MM.1S (cell line): ENCODE measurements around the gene OTULIN.

Experiments used
- DNase-seq: peaks from one replicate; pipeline ENCODE4 v3.0.0-alpha.2; 2015
- H2AFZ ChIP-seq: fragments of 300-600 bp; sonication (generic); 2 replicates; pipeline ENCODE4 v1.6.0; 2016; ENCODE audit warnings: antibody characterized with exemption, low read length
- H3F3A ChIP-seq: fragments of 300-600 bp; sonication (generic); 2 replicates; pipeline ENCODE4 v1.6.1; 2016; ENCODE audit warnings: mild to moderate bottlenecking, antibody characterized with exemption, low read length, moderate library complexity, mixed read lengths; ENCODE audit not compliant: insufficient read depth
- H3K27ac ChIP-seq: fragments of 300-600 bp; sonication (generic); 2 replicates; pipeline ENCODE4 v1.5.1; 2016; ENCODE audit warnings: mild to moderate bottlenecking, low read length
- H3K27me3 ChIP-seq: fragments of 300-600 bp; sonication (generic); replicated peaks from 2 replicates; pipeline ENCODE4 v1.6.0; 2016; ENCODE audit warnings: low read length; ENCODE audit not compliant: insufficient read depth
- H3K36me3 ChIP-seq: fragments of 300-600 bp; sonication (generic); replicated peaks from 2 replicates; pipeline ENCODE4 v1.6.1; 2016; ENCODE audit warnings: mild to moderate bottlenecking, low read length, mixed read lengths; ENCODE audit not compliant: insufficient read depth
- H3K4me1 ChIP-seq: fragments of 300-600 bp; sonication (generic); 2 replicates; pipeline ENCODE4 v1.6.1; 2016; ENCODE audit warnings: low read length, mixed read lengths
- H3K4me2 ChIP-seq: fragments of 300-600 bp; sonication (generic); 2 replicates; pipeline ENCODE4 v1.6.0; 2016; ENCODE audit warnings: low read depth, low read length
- H3K4me3 ChIP-seq: fragments of 300-600 bp; sonication (generic); 2 replicates; pipeline ENCODE4 v1.5.1; 2016; ENCODE audit warnings: low read length, mixed read lengths
- H3K79me2 ChIP-seq: fragments of 300-600 bp; sonication (generic); 2 replicates; pipeline ENCODE4 v1.6.1; 2016; ENCODE audit warnings: mixed run types, low read length, mixed read lengths
- H3K9ac ChIP-seq: fragments of 300-600 bp; sonication (generic); 2 replicates; pipeline ENCODE4 v1.6.1; 2016; ENCODE audit warnings: low read length, mixed read lengths
- H3K9me2 ChIP-seq: fragments of 300-600 bp; sonication (generic); replicated peaks from 2 replicates; pipeline ENCODE4 v1.6.1; 2016; ENCODE audit warnings: mild to moderate bottlenecking, low read length, mixed read lengths; ENCODE audit not compliant: insufficient read depth
- H3K9me3 ChIP-seq: fragments of 300-600 bp; sonication (generic); replicated peaks from 2 replicates; pipeline ENCODE4 v1.6.1; 2016; ENCODE audit warnings: mild to moderate bottlenecking, low read length, mixed read lengths; ENCODE audit not compliant: insufficient read depth
- H4K20me1 ChIP-seq: fragments of 300-600 bp; sonication (generic); 2 replicates; pipeline ENCODE4 v1.6.1; 2016; ENCODE audit warnings: mild to moderate bottlenecking, low read length, moderate library complexity, mixed read lengths; ENCODE audit not compliant: insufficient read depth
- CTCF ChIP-seq: fragments of 300-600 bp; sonication (generic); IDR thresholded peaks from 2 replicates; pipeline ENCODE4 v1.5.1; 2016; ENCODE audit warnings: antibody characterized with exemption, low read length, mixed read lengths
- EZH2 ChIP-seq: fragments of 300-600 bp; sonication (generic); optimal IDR thresholded peaks from 2 replicates; pipeline ENCODE3; 2017; ENCODE audit warnings: low read depth, mild to moderate bottlenecking, antibody characterized with exemption, low read length, mixed read lengths
- EZH2phosphoT487 ChIP-seq: fragments of 300-600 bp; sonication (generic); IDR thresholded peaks from 2 replicates; pipeline ENCODE4 v1.6.1; 2018; ENCODE audit warnings: antibody characterized with exemption, low read length

OTULIN gene

GRCh38 chr5:14635656-14636055 is 28.9 kb upstream of the OTULIN start:
- Histone ChIP-seq H3K79me2 (no peaks in the 10 kb centered on the region), H3K4me2 (no peak overlapping the region), H3K4me1 (peaks cover 6% of the 10 kb centered on the region), H3K27me3 (no peaks in the 10 kb centered on the region), H3K4me3 (no peak overlapping the region), H3K27ac (no peak overlapping the region), H2AFZ (no peak overlapping the region), H3K9me2 (no peaks in the 10 kb centered on the region), H4K20me1 (no peaks in the 10 kb centered on the region), H3F3A (peaks cover 6% of the 10 kb centered on the region), H3K9me3 (no peaks in the 10 kb centered on the region), H3K36me3 (no peaks in the 10 kb centered on the region), H3K9ac (no peak overlapping the region)
- no peak for TF ChIP-seq CTCF
- no peak for TF ChIP-seq EZH2phosphoT487
- TF ChIP-seq EZH2 = no peak
- DNase-seq = no peak

GRCh38 chr5:14640765-14641164 is 23.8 kb upstream of the OTULIN start:
- no peaks in the 10 kb centered on the region for H3K27me3 ChIP-seq
- no peak for TF ChIP-seq CTCF
- no peaks in the 10 kb centered on the region for H3K4me1 ChIP-seq
- no peak overlapping the region for H3K27ac ChIP-seq
- H3F3A ChIP-seq = no peaks in the 10 kb centered on the region
- no peak overlapping the region for H3K9ac ChIP-seq
- H4K20me1 ChIP-seq = no peaks in the 10 kb centered on the region
- no peaks in the 10 kb centered on the region for H3K79me2 ChIP-seq
- H3K4me3 ChIP-seq = no peak overlapping the region
- H3K9me3 ChIP-seq = no peaks in the 10 kb centered on the region
- H3K36me3 ChIP-seq = no peaks in the 10 kb centered on the region
- no peak overlapping the region for H2AFZ ChIP-seq
- no peaks in the 10 kb centered on the region for H3K9me2 ChIP-seq
- no peak for DNase-seq
- no peak overlapping the region for H3K4me2 ChIP-seq

GRCh38 chr5:14644623-14645237 is 19.8 kb upstream of the OTULIN start:
- Histone ChIP-seq H3K9ac (no peak overlapping the region), H3K4me1 (no peaks in the 10 kb centered on the region), H3K36me3 (no peaks in the 10 kb centered on the region), H3K27me3 (no peaks in the 10 kb centered on the region), H3K27ac (no peak overlapping the region), H3K9me2 (no peaks in the 10 kb centered on the region), H3K9me3 (no peaks in the 10 kb centered on the region), H3K79me2 (no peaks in the 10 kb centered on the region), H4K20me1 (no peaks in the 10 kb centered on the region), H3K4me3 (no peak overlapping the region), H3F3A (no peaks in the 10 kb centered on the region), H2AFZ (no peak overlapping the region), H3K4me2 (no peak overlapping the region)
- no peak for DNase-seq
- TF ChIP-seq EZH2 (no peak), EZH2phosphoT487 (no peak), CTCF (no peak)
